GM19438 (cell line): ENCODE measurements around the gene MORN1.

Source experiments
- ATAC-seq: cut with Tn5 transposase; IDR thresholded peaks from one replicate; pipeline ENCODE4 v1.9.1; 2021; ENCODE audit warnings: low read depth; ENCODE audit not compliant: unreplicated experiment

MORN1 gene

GRCh38 chr1:2282556-2283270, 108.6 kb downstream of the MORN1 start:
- ATAC-seq = no peak

- ATAC-seq = no peak
Measured at GRCh38 chr1:2279817-2280216, 111.5 kb downstream of the MORN1 start.

GRCh38 chr1:2279210-2279639, 112.1 kb downstream of the MORN1 start:
- ATAC-seq = no peak

GRCh38 chr1:2278591-2279209, 112.7 kb downstream of the MORN1 start:
- ATAC-seq = no peak

- no peak for ATAC-seq
Measured at GRCh38 chr1:2277741-2278488, 113.4 kb downstream of the MORN1 start.

GRCh38 chr1:2276803-2277580, 114.4 kb downstream of the MORN1 start:
- ATAC-seq = no peak

GRCh38 chr1:2275796-2276536, 115.4 kb downstream of the MORN1 start:
- no peak for ATAC-seq

- ATAC-seq = no peak
Measured at GRCh38 chr1:2274929-2275475, 116.4 kb downstream of the MORN1 start.

- no peak for ATAC-seq
Measured at GRCh38 chr1:2274231-2274928, 117.0 kb downstream of the MORN1 start.

- ATAC-seq = no peak
Measured at GRCh38 chr1:2273401-2274090, 117.8 kb downstream of the MORN1 start.

GRCh38 chr1:2272686-2273400, 118.5 kb downstream of the MORN1 start:
- no peak for ATAC-seq

- no peak for ATAC-seq
Measured at GRCh38 chr1:2271841-2272655, 119.3 kb downstream of the MORN1 start.
